ENCODE data around the gene FAM107B.

- TF ChIP-seq POLR2A (IDR thresholded peaks at IDR 0.05; ENCODE audit: low read depth, low read length) = no peak
- no peak for TF ChIP-seq TAF1 (IDR thresholded peaks at IDR 0.05; ENCODE audit: low read depth, low read length)
Observed at GRCh38 chr10:14507176-14507575, 267.5 kb downstream of the FAM107B start.
